ENCODE data around the gene SURF4. TPM values are rescaled to one million over a fixed set of nuclear protein-coding genes. Genes with fewer than 3 reads are reported as not detected.

The SURF4 gene
- total RNA-seq, 4 donors from 2014 or later: 104 to 176 (median 139) TPM

- TF ChIP-seq CTCF (IDR thresholded peaks at IDR 0.05; ENCODE audit: low read depth): no peak
Measured at GRCh38 chr9:133327834-133328484, 47.9 kb downstream of the SURF4 start.

- no peak for TF ChIP-seq CTCF (IDR thresholded peaks at IDR 0.05; ENCODE audit: low read depth)
Measured at GRCh38 chr9:133323991-133324703, 51.7 kb downstream of the SURF4 start.

GRCh38 chr9:133323211-133323610 is 52.6 kb downstream of the SURF4 start:
- TF ChIP-seq CTCF (IDR thresholded peaks at IDR 0.05; ENCODE audit: low read depth): no peak

GRCh38 chr9:133322701-133323100 is 53.2 kb downstream of the SURF4 start:
- TF ChIP-seq CTCF (IDR thresholded peaks at IDR 0.05; ENCODE audit: low read depth): no peak

GRCh38 chr9:133321411-133321935 is 54.4 kb downstream of the SURF4 start:
- no peak for TF ChIP-seq CTCF (IDR thresholded peaks at IDR 0.05; ENCODE audit: low read depth)

GRCh38 chr9:133320421-133320881 is 55.4 kb downstream of the SURF4 start:
- TF ChIP-seq CTCF (IDR thresholded peaks at IDR 0.05; ENCODE audit: low read depth): no peak

GRCh38 chr9:133315997-133316396 is 59.9 kb downstream of the SURF4 start:
- TF ChIP-seq CTCF (IDR thresholded peaks at IDR 0.05; ENCODE audit: low read depth): no peak
